Endodermal cell (in vitro differentiated cells): Measurements from ENCODE around the gene PRKAB2. TPM values are rescaled to one million over a fixed set of nuclear protein-coding genes. Genes with fewer than 3 reads are reported as not detected.

ENCODE experiments used
- DNase-seq: peaks from one replicate; pipeline ENCODE4 v3.0.0-alpha.2; 2017
- H3K27ac ChIP-seq: 2 replicates; pipeline ENCODE4 v1.5.1; 2013; ENCODE audit warnings: mild to moderate bottlenecking, low read depth, low read length, moderate library complexity
- H3K27me3 ChIP-seq: 2 replicates; pipeline ENCODE4 v1.6.1; 2013; ENCODE audit warnings: mild to moderate bottlenecking, low read length, moderate library complexity; ENCODE audit not compliant: insufficient read depth, control insufficient read depth, poor library complexity, severe bottlenecking
- H3K36me3 ChIP-seq: 2 replicates; pipeline ENCODE4 v1.7.0; 2013; ENCODE audit warnings: mild to moderate bottlenecking, low read length, moderate library complexity; ENCODE audit not compliant: control insufficient read depth, insufficient read depth
- H3K4me1 ChIP-seq: one replicate; pipeline ENCODE4 v1.7.0; 2013; ENCODE audit warnings: low read length; ENCODE audit not compliant: control insufficient read depth, insufficient read depth
- H3K4me3 ChIP-seq: 2 replicates; pipeline ENCODE4 v1.5.1; 2013; ENCODE audit warnings: mild to moderate bottlenecking, low read length, moderate library complexity
- H3K9ac ChIP-seq: 2 replicates; pipeline ENCODE4 v1.6.1; 2013; ENCODE audit warnings: mild to moderate bottlenecking, low read length, moderate library complexity; ENCODE audit not compliant: poor library complexity, severe bottlenecking; ENCODE audit errors: extremely low read depth
- H3K9me3 ChIP-seq: 2 replicates; pipeline ENCODE4 v1.6.1; 2013; ENCODE audit warnings: mild to moderate bottlenecking, low read length, moderate library complexity; ENCODE audit not compliant: control insufficient read depth
- H3K27ac Mint-ChIP-seq: 2 replicates; pipeline ENCODE4 v1.8.0; 2020; ENCODE audit warnings: mixed read lengths
- H3K27me3 Mint-ChIP-seq: 2 replicates; pipeline ENCODE4 v1.8.0; 2021; ENCODE audit warnings: mild to moderate bottlenecking, mixed read lengths; ENCODE audit not compliant: insufficient read depth
- H3K36me3 Mint-ChIP-seq: 2 replicates; pipeline ENCODE4 v1.8.0; 2020; ENCODE audit warnings: low read depth, mixed read lengths
- H3K4me1 Mint-ChIP-seq: 2 replicates; pipeline ENCODE4 v1.8.0; 2020; ENCODE audit warnings: mixed read lengths
- H3K4me3 Mint-ChIP-seq: 2 replicates; pipeline ENCODE4 v1.8.0; 2020; ENCODE audit warnings: mild to moderate bottlenecking, moderate library complexity, mixed read lengths
- H3K9me3 Mint-ChIP-seq: 2 replicates; pipeline ENCODE4 v1.8.0; 2020; ENCODE audit warnings: mild to moderate bottlenecking, mixed read lengths
- WGBS, 2 experiments: methylation state at CpG; one replicate each; pipeline versions ENCODE4 v1.1.5 to v1.1.7; 2013; ENCODE audit warnings: missing lambda C conversion rate in 2 of 2, mixed read lengths in 1 of 2; ENCODE audit not compliant: insufficient coverage in 1 of 2, insufficient read length in 1 of 2; 5-methylcytosine and 5-hydroxymethylcytosine counted together
- total RNA-seq, 2 donors: library from RNA; stranded (reverse); fragmentation: NEBNext Ultra II Directional in 1 of 2; extraction: Animal tissue kit (Norgen Biotek cat#: 25700) in 1 of 2; gene quantifications; 2 replicates in 1 of 2; 3 replicates in 1 of 2; pipeline ENCODE4 v1.2.1, GENCODE V29; 2021
- TF ChIP-seq, protein P1 (sequence below): fragments of 200-600 bp; sonication (generic); conservative IDR thresholded peaks from 2 replicates; pipeline ENCODE4 v1.5.0; 2021; ENCODE audit warnings: antibody characterized with exemption, mild to moderate bottlenecking

The PRKAB2 gene
- total RNA-seq, 2 donors from 2014 or later: 50.5 to 83.5 TPM

DNA sequence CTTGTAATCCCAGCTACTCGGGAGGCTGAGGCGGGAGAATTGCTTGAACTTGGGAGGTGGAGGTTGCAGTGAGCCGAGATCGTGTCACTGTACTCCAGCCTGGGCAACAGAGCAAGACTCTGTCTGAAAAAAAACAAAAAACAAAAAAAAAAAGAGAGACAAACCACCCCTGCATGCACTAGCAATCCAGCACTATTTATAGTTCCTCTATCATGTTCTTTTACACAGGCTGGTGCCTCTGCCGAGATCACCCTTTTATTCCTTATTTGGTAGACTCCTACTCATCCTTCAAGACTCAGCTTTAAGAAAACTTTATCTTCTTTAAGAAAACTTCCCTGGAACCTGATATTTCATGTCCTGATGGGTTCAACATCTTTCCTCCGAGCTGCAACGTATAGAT is 42.1 kb upstream of the PRKAB2 start:
- Mint-ChIP-seq H3K27me3 (no peaks in the 10 kb centered on the region), H3K36me3 (peaks cover 8% of the 10 kb centered on the region), H3K9me3 (no peaks in the 10 kb centered on the region), H3K4me3 (no peak overlapping the region), H3K27ac (no peak overlapping the region), H3K4me1 (peaks cover 37% of the 10 kb centered on the region)
- 92 to 100% methylated on average over 1 to 5 of the region's 7 CpGs for WGBS, 2 experiments
- H3K9ac ChIP-seq: no peak overlapping the region
- no peaks in the 10 kb centered on the region for H3K9me3 ChIP-seq
- H3K4me3 ChIP-seq: no peak overlapping the region
- DNase-seq: no peak
- no peaks in the 10 kb centered on the region for H3K27me3 ChIP-seq
- TF ChIP-seq, protein P1, sequence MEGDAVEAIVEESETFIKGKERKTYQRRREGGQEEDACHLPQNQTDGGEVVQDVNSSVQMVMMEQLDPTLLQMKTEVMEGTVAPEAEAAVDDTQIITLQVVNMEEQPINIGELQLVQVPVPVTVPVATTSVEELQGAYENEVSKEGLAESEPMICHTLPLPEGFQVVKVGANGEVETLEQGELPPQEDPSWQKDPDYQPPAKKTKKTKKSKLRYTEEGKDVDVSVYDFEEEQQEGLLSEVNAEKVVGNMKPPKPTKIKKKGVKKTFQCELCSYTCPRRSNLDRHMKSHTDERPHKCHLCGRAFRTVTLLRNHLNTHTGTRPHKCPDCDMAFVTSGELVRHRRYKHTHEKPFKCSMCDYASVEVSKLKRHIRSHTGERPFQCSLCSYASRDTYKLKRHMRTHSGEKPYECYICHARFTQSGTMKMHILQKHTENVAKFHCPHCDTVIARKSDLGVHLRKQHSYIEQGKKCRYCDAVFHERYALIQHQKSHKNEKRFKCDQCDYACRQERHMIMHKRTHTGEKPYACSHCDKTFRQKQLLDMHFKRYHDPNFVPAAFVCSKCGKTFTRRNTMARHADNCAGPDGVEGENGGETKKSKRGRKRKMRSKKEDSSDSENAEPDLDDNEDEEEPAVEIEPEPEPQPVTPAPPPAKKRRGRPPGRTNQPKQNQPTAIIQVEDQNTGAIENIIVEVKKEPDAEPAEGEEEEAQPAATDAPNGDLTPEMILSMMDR: no peak
- peaks cover 36% of the 10 kb centered on the region for H3K4me1 ChIP-seq
- H3K36me3 ChIP-seq: no peaks in the 10 kb centered on the region
- no peak overlapping the region for H3K27ac ChIP-seq

DNA sequence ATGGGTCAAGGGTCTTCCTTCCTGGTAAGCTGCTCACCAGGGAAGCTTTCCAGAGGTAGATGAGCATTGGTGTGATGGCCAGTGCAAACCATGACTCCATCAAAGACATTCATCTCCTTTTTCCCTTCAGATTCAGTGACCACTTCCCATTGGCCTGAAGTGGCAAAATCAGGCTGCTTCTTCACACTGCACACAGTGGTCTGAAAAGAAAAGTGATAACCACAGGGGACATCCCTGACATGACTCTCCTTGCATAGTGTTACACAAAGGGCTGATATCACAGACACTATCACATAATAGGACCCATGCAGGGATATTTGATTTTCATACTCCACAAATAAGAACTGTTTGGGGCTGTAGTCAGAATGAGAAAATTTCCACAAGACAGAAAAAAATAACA is 41.0 kb upstream of the PRKAB2 start:
- Histone ChIP-seq H3K9me3 (no peaks in the 10 kb centered on the region), H3K9ac (no peak overlapping the region), H3K4me1 (peaks cover 36% of the 10 kb centered on the region), H3K36me3 (no peaks in the 10 kb centered on the region), H3K27ac (no peak overlapping the region), H3K27me3 (no peaks in the 10 kb centered on the region), H3K4me3 (no peak overlapping the region)
- peaks cover 37% of the 10 kb centered on the region for H3K4me1 Mint-ChIP-seq
- H3K27ac Mint-ChIP-seq: peak overlapping the region; percentile 67
- H3K27me3 Mint-ChIP-seq: no peaks in the 10 kb centered on the region
- TF ChIP-seq, protein P1: no peak
- H3K9me3 Mint-ChIP-seq: no peaks in the 10 kb centered on the region
- no peak for DNase-seq
- H3K36me3 Mint-ChIP-seq: peaks cover 8% of the 10 kb centered on the region
- H3K4me3 Mint-ChIP-seq: no peak overlapping the region

DNA sequence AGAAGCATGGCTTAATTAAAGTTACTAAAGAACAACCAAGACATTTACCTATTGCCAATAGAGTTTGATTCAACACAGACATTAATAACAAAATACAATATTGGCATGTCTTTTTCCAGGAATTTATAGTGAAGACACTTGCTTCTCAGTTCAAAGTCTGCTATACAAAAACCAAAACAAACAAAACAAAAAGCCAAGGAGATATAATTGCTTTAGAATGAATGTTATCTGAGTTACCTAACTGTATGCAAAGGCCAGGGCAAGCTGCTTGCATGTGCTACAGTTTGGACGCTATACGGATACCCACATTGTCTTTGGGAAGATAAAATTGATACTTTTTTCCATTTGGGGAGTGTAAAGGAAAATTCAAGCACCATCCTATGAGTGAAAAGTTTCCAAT is 39.3 kb upstream of the PRKAB2 start:
- H3K27me3 ChIP-seq: no peaks in the 10 kb centered on the region
- no peaks in the 10 kb centered on the region for H3K36me3 ChIP-seq
- no peak overlapping the region for H3K4me3 Mint-ChIP-seq
- no peak overlapping the region for H3K9ac ChIP-seq
- DNase-seq: no peak
- WGBS, 2 experiments: 90 to 93% methylated on average over 2 of the region's 2 CpGs
- no peaks in the 10 kb centered on the region for H3K9me3 ChIP-seq
- no peaks in the 10 kb centered on the region for H3K27me3 Mint-ChIP-seq
- peaks cover 36% of the 10 kb centered on the region for H3K4me1 ChIP-seq
- peaks cover 19% of the 10 kb centered on the region for H3K36me3 Mint-ChIP-seq
- no peak overlapping the region for H3K27ac ChIP-seq
- H3K4me1 Mint-ChIP-seq: peaks cover 37% of the 10 kb centered on the region
- TF ChIP-seq, protein P1: no peak
- H3K27ac Mint-ChIP-seq: peak overlapping the region; percentile 5
- H3K9me3 Mint-ChIP-seq: no peaks in the 10 kb centered on the region
- H3K4me3 ChIP-seq: peak overlapping the region; percentile 17
